ENCODE measurements around the gene TESPA1. TPM values are rescaled to one million over a fixed set of nuclear protein-coding genes. Genes with fewer than 3 reads are reported as not detected.

Gene TESPA1
- total and polyA plus RNA-seq, 9 of the 15 experiments (the other 6 are each of a cell fraction or from before 2014, with no cell fraction given), result 0.72 to 7.1 (median 2.4) TPM

DNA sequence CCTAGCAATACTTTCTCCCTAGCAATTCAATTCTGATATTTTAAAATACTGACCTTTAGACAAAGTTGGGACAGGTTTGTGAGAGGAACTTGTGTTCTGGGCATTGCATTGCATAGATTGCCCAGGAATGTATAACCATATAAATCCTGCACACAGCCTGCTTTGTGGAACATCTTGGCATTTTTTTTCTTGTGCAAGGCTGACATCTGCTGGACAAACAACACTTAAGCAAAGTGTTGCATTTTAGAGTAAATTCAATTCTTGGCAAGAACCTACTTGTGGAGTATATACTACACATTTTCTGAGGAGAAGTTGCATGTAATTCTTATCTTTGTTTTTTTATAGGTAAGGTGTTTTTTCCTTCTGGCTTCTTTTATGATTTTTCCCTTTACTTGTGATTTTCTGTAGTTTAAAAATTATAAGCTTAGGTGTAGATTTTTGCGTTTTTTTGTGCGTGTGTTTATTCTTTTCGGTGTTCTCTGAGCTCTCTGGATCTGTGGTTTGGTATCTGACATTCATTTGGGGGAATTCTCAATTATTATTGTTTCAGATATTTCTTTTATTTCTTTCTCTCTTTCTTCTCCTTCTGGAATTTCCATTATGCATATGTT is 26.4 kb downstream of the TESPA1 start (continued):
- TF ChIP-seq ZNF699 (CRISPR knock-in tag; IDR thresholded peaks at IDR 0.05; ENCODE audit: insufficient replicate concordance), result no peak
- TF ChIP-seq CBFB (CRISPR knock-in tag; IDR thresholded peaks at IDR 0.05), result no peak
- TF ChIP-seq, protein P1, sequence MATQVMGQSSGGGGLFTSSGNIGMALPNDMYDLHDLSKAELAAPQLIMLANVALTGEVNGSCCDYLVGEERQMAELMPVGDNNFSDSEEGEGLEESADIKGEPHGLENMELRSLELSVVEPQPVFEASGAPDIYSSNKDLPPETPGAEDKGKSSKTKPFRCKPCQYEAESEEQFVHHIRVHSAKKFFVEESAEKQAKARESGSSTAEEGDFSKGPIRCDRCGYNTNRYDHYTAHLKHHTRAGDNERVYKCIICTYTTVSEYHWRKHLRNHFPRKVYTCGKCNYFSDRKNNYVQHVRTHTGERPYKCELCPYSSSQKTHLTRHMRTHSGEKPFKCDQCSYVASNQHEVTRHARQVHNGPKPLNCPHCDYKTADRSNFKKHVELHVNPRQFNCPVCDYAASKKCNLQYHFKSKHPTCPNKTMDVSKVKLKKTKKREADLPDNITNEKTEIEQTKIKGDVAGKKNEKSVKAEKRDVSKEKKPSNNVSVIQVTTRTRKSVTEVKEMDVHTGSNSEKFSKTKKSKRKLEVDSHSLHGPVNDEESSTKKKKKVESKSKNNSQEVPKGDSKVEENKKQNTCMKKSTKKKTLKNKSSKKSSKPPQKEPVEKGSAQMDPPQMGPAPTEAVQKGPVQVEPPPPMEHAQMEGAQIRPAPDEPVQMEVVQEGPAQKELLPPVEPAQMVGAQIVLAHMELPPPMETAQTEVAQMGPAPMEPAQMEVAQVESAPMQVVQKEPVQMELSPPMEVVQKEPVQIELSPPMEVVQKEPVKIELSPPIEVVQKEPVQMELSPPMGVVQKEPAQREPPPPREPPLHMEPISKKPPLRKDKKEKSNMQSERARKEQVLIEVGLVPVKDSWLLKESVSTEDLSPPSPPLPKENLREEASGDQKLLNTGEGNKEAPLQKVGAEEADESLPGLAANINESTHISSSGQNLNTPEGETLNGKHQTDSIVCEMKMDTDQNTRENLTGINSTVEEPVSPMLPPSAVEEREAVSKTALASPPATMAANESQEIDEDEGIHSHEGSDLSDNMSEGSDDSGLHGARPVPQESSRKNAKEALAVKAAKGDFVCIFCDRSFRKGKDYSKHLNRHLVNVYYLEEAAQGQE (IDR thresholded peaks at IDR 0.05; ENCODE audit: borderline replicate concordance), result peak; percentile 92
- TF ChIP-seq, protein P1 (CRISPR knock-in tag; IDR thresholded peaks at IDR 0.05; ENCODE audit: low read depth), result no peak
- no peak for TF ChIP-seq ZNF217 (CRISPR knock-in tag; IDR thresholded peaks at IDR 0.05)
